ENCODE measurements around the gene FRS2. TPM values are rescaled to one million over a fixed set of nuclear protein-coding genes. Genes with fewer than 3 reads are reported as not detected.

The FRS2 gene
- total RNA-seq, 1 experiment from 2014 or later: 35.0 TPM

- Histone ChIP-seq H3F3A (ENCODE audit: low read length, unreplicated experiment) (no peaks in the 10 kb centered on the region), H3K79me2 (ENCODE audit: low read length) (peaks cover 33% of the 10 kb centered on the region), H3K9me3 (ENCODE audit: low read length) (no peaks in the 10 kb centered on the region), H4K20me1 (ENCODE audit: low read length) (peaks cover 22% of the 10 kb centered on the region), H3K4me2 (ENCODE audit: low read length) (no peak overlapping the region), H3K9ac (ENCODE audit: low read length) (no peak overlapping the region), H3K27ac (ENCODE audit: low read length) (no peak overlapping the region), H3K4me1 (ENCODE audit: insufficient read depth, low read length) (peaks cover 7% of the 10 kb centered on the region; the same call in 1 of the 2 replicates), H3K36me3 (ENCODE audit: low read depth, low read length) (no peaks in the 10 kb centered on the region), H3K27me3 (ENCODE audit: low read length) (no peaks in the 10 kb centered on the region), H3K4me3 (ENCODE audit: low read length) (no peak overlapping the region), H3K9me2 (replicated peaks; ENCODE audit: low read length) (no peaks in the 10 kb centered on the region), H2AFZ (ENCODE audit: low read length) (no peak overlapping the region)
- POLR2A ChIA-PET (ENCODE audit: unreplicated experiment): no interaction called here
- no peak for DNase-seq
- no peak for ATAC-seq
- intact Hi-C loops (cut with micrococcal nuclease): no loop called here
- CTCF ChIA-PET: interaction anchor here (0.6 kb wide), 1 partner anchor 146 kb away, joined by 5 read pairs; no protein-coding TSS in a partner anchor
- TF ChIP-seq EZH2phosphoT487 (IDR thresholded peaks at IDR 0.05; ENCODE audit: borderline replicate concordance, low read length): no peak
- no peak for TF ChIP-seq EZH2 (IDR thresholded peaks at IDR 0.05; ENCODE audit: low read length, unreplicated experiment)
- TF ChIP-seq CTCF (conservative IDR thresholded peaks at IDR 0.05; ENCODE audit: low read depth, low read length): no peak
- BruUV-seq (replicated peaks): no TSS peak
These were observed 1.8 kb upstream of the FRS2 start for GRCh38 chr12:69468237-69469026.

GRCh38 chr12:69469854-69470188 is 367 bp upstream of the FRS2 start:
- POLR2A ChIA-PET (ENCODE audit: unreplicated experiment): no interaction called here

More at GRCh38 chr12:69469854-69470188, 367 bp upstream of the FRS2 start:
- intact Hi-C loops (cut with micrococcal nuclease): loop anchor here (1.0 to 2.0 kb wide), 3 partner anchors 33 to 100 kb away; no protein-coding TSS in a partner anchor
- BruUV-seq (replicated peaks): TSS peak; percentile 97
- peaks cover 31% of the 10 kb centered on the region for H4K20me1 ChIP-seq (ENCODE audit: low read length)
- H3K4me3 ChIP-seq (ENCODE audit: low read length): peak overlapping the region; percentile 90
- H3K79me2 ChIP-seq (ENCODE audit: low read length): peaks cover 47% of the 10 kb centered on the region
- no peaks in the 10 kb centered on the region for H3K36me3 ChIP-seq (ENCODE audit: low read depth, low read length)
- H3K9me3 ChIP-seq (ENCODE audit: low read length): no peaks in the 10 kb centered on the region
- H3F3A ChIP-seq (ENCODE audit: low read length, unreplicated experiment): no peaks in the 10 kb centered on the region
- DNase-seq (no peak), ATAC-seq (no peak; the same call in 1 of the 2 replicates)
- H3K27me3 ChIP-seq (ENCODE audit: low read length): no peaks in the 10 kb centered on the region
- CTCF ChIA-PET: interaction anchor here (1.3 to 1.9 kb wide), 2 partner anchors 100 to 101 kb away, joined by 4 to 13 read pairs; no protein-coding TSS in a partner anchor
- TF ChIP-seq EZH2 (IDR thresholded peaks at IDR 0.05; ENCODE audit: low read length, unreplicated experiment) (no peak), CTCF (conservative IDR thresholded peaks at IDR 0.05; ENCODE audit: low read depth, low read length) (no peak), EZH2phosphoT487 (IDR thresholded peaks at IDR 0.05; ENCODE audit: borderline replicate concordance, low read length) (no peak)
- H3K9ac ChIP-seq (ENCODE audit: low read length): peak overlapping the region; percentile 92
- H3K9me2 ChIP-seq (replicated peaks; ENCODE audit: low read length): no peaks in the 10 kb centered on the region
- peak overlapping the region; percentile 87 for H3K4me2 ChIP-seq (ENCODE audit: low read length)
- peak overlapping the region; percentile 93 for H2AFZ ChIP-seq (ENCODE audit: low read length)
- H3K27ac ChIP-seq (ENCODE audit: low read length): no peak overlapping the region
- H3K4me1 ChIP-seq (ENCODE audit: insufficient read depth, low read length): peaks cover 11% of the 10 kb centered on the region; the same call in 1 of the 2 replicates

Measured in PC-3 (cell line).